ENCODE measurements around the gene PNMA8A.
"Not testable (repeated sequence)": the region's sequence is repeated elsewhere in the genome, so short reads cannot be mapped to it uniquely, and the experiment has no call there.

Gene PNMA8A, protein sequence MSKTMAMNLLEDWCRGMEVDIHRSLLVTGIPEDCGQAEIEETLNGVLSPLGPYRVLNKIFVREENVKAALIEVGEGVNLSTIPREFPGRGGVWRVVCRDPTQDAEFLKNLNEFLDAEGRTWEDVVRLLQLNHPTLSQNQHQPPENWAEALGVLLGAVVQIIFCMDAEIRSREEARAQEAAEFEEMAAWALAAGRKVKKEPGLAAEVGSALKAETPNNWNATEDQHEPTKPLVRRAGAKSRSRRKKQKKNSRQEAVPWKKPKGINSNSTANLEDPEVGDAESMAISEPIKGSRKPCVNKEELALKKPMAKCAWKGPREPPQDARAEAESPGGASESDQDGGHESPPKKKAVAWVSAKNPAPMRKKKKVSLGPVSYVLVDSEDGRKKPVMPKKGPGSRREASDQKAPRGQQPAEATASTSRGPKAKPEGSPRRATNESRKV

DNA sequence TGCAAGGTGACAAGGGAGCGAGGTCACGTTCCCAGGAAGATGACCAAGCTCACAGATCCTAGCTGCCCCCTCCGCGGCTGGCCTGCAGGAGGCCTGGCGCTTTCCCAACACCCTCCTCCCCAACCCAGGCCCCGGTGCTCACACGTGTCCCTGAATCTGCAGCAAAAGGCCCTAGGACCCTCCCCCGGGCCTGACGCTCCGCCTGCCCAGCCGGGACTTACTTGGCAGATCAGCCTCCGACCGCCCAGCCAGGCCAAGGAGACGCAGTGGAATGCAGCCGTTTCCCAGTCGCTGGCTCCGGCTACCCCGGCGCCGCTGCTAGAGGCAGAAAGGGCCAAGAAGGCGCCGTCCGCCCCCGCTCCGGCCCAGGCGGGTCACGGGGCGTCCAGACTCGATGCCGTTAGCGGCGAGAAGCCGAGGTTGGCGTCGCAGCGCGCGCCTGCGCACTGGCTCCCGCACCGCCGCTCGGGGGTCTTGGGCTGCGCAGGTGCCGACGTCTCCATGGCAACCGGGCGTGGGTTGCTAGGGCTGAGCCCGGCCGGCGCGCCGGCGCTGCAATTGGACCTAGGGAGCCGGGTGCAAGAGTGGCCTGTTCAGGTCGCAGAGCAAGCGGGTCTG is at the start of gene PNMA8A:
TSS of gene PNMA8A (minus strand) at position 448 of the 618 bp plus-strand sequence. CDS start 528 bp downstream, outside the sequence.
- H3K9me3 Mint-ChIP-seq: no peaks in the 10 kb centered on the region

DNA sequence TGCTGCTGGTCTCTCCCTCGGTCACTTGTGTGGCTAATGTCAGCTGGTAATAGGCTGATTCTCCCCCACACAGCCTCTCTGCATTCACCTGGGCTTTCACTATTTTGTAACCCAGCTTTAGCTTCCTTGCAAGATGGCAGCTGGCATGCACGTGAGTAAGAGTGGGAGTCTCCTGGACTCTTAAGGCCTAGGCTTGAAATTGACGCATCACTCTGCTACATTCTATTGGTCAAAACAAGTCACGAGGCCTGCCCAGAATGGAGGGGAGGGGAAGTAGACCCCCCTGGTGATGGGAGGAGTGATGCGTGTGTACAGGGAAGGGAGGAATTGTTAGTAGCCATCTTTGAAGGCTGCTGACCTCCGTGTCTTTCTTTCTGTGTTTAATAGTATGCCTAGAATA is 49.3 kb upstream of the PNMA8A start:
- Mint-ChIP-seq H3K4me1 (peaks cover 12% of the 10 kb centered on the region), H3K4me3 (no peak overlapping the region), H3K9me3 (no peaks in the 10 kb centered on the region), H3K36me3 (no peaks in the 10 kb centered on the region), H3K27ac (no peak overlapping the region)
- DNase-seq (ENCODE audit: low spot score in 2 of 2) (no peak), ATAC-seq (no peak)

More for the DNA sequence above, at the start of gene PNMA8A:
- DNase-seq (ENCODE audit: low spot score in 2 of 2): no peak
- Mint-ChIP-seq H3K27ac (no peak within 1 kb of the TSS), H3K36me3 (no peaks in the 10 kb centered on the region), H3K4me3 (no peak within 1 kb of the TSS), H3K4me1 (peaks cover 13% of the 10 kb centered on the region)
- ATAC-seq: no peak

DNA sequence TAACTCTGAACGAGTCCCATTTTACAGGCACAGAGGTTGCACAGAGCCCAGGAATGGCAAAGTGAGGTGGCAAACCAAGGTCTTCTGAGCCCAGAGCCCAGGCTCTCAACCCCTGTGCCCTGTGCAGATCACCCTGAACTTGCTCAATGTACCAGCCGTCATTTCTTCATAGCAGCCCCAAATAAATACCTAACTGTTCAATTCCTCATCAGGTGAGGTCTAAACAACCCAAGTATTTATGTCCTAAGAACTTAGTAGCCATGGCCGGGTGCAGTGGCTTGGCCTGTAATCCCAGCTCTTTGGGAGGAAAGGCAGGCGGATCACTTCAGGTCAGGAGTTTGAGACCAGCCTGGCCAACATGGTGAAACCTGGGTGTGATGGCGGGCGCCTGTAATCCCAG is 46.1 kb upstream of the PNMA8A start:
- H3K27ac Mint-ChIP-seq: no peak overlapping the region
- no peaks in the 10 kb centered on the region for H3K9me3 Mint-ChIP-seq
- no peaks in the 10 kb centered on the region for H3K36me3 Mint-ChIP-seq
- H3K4me3 Mint-ChIP-seq: no peak overlapping the region
- H3K4me1 Mint-ChIP-seq: peaks cover 7% of the 10 kb centered on the region
- DNase-seq (ENCODE audit: low spot score in 2 of 2) (no peak), ATAC-seq (no peak)

DNA sequence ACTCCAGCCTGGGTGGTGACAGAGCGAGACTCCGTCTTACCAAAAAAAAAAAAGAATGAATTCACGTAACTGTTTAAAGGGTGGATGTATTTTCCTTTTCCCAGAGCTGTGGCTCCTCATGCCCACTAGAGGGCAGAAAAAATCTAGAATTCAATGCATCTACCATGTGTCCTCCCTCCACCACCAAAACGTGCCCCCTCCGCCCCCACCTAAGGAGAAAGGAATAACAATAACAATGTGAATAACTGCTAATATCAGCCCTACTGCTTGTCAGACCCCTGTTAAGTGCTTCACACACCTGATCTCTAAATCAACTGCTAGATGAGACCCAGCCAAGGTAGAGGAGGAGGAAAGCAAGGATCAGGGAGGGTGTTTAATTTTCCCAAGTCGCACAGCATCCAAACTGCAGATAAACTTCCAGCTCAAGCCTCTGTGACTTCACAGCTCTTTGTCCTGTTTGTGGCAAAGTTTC is 44.6 kb upstream of the PNMA8A start:
- DNase-seq (ENCODE audit: low spot score in 2 of 2) (no peak), ATAC-seq (peak; percentile 50)
- H3K27ac Mint-ChIP-seq: no peak overlapping the region
- H3K4me1 Mint-ChIP-seq: peaks cover 6% of the 10 kb centered on the region
- H3K36me3 Mint-ChIP-seq: no peaks in the 10 kb centered on the region
- H3K4me3 Mint-ChIP-seq: no peak overlapping the region
- no peaks in the 10 kb centered on the region for H3K9me3 Mint-ChIP-seq

DNA sequence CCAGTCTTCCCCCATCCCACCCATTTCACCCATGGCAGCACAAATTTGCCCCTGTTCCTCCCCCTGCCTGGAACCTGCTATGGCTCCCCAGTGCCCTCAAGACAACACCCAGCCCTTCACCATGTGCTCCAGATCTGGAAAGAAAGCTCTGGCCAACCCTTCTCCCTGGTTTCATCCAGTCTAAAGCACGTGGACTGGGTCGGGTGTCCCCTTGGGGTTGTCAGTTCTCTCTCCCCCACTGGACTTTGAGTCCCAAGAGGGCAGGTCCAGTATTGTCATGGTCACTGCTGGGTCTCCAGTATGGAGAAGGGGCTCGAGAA is 43.9 kb upstream of the PNMA8A start:
- H3K4me1 Mint-ChIP-seq: peaks cover 6% of the 10 kb centered on the region
- ATAC-seq (no peak), DNase-seq (ENCODE audit: low spot score in 2 of 2) (no peak)
- no peak overlapping the region for H3K4me3 Mint-ChIP-seq
- H3K36me3 Mint-ChIP-seq: no peaks in the 10 kb centered on the region
- H3K9me3 Mint-ChIP-seq: no peaks in the 10 kb centered on the region
- H3K27ac Mint-ChIP-seq: no peak overlapping the region

DNA sequence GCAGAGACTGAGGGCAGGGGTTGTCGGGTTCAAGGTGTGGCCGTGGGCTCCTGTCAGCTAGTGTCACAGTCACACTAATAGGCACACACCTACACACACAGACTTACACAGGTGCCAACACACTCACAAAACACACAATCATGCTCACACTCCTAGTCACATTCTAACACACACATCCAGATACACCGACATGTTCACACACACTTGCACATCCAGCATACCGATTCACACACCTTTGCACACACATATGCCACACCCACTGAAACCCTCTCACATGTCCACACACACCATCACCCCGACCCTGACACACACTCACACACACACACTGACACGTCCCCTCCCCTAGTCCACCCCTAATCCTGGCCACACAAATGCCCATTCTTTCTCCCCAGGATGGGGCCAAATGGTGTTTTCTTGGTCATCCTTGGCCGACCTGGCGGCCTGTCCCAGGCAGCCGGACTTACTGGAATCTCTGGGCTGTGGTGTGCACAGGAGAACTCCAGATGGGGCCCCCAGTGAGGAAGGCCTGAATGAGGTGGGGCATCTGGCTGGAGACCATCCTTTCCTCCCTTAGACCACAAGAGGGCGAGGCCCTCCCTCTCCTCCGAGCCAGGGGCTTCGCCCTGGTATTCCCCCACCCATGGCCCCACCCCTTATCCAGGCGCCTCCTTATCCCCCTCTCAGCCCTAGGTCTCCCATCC is 43.4 kb upstream of the PNMA8A start:
- DNase-seq (ENCODE audit: low spot score in 2 of 2): no peak
- H3K4me1 Mint-ChIP-seq: peaks cover 6% of the 10 kb centered on the region
- ATAC-seq: no peak
- H3K36me3 Mint-ChIP-seq: no peaks in the 10 kb centered on the region
- H3K9me3 Mint-ChIP-seq: no peaks in the 10 kb centered on the region
- no peak overlapping the region for H3K4me3 Mint-ChIP-seq
- no peak overlapping the region for H3K27ac Mint-ChIP-seq

DNA sequence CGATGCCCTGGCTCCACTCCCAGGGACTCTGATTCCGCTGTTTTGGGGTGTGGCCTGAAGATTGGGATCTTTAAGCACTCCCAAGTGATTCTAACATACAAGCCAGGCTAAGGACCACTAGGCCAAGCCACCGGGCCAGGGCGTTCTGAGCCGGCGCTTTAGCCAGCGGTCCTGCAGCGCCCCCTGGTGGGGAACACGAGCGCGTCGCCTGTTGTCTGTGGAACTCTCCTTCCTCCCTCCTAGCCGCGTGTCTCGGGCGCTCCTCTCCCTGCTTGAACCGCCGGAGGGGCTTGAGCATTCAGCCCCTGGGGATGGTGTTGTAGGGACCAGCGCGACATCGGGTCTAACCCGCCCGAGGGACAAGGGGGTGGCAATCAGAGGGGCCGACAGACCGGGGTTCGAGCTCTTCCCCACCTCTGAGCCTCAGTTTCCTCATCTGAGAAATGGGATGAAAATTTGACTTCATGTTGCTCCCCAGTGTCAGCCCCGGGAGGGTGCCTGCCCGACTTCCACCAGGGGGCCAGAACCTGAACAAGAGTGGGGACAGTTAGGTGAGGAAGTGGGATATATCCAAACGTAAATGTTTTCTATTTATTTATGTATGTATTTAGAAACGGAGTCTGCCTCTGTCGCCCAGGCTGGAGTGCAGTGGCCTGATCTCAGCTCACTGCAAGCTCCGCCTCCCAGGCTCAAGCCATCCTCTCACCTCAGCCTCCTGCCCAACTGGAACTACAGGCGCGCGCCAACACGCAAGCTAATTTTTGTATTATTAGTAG is 42.3 kb upstream of the PNMA8A start:
- ATAC-seq (peak; percentile 84), DNase-seq (ENCODE audit: low spot score in 2 of 2) (peak; percentile 83 to 89)
- Mint-ChIP-seq H3K27ac (no peak overlapping the region), H3K36me3 (no peaks in the 10 kb centered on the region), H3K4me1 (peaks cover 6% of the 10 kb centered on the region), H3K4me3 (no peak overlapping the region), H3K9me3 (no peaks in the 10 kb centered on the region)

DNA sequence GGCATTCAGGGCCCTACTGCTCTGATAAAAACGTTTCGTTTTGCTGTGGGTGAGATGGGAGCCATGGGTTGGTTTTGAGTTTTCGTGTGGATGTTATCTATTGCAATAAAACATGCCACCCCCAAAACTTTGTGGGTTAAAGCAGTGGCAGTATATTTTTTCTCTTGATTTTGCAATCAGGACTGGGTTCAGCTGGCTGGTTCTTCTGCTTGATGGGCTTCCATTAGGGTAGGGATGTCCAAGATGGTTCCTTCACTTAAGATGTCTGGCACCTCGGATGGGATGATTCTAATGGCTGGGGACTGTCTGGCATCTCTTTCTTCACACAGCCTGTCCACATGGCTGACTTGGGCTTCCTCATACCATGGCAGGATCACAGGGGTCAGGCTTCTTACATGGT is 39.9 kb upstream of the PNMA8A start:
- no peak overlapping the region for H3K4me3 Mint-ChIP-seq
- no peaks in the 10 kb centered on the region for H3K9me3 Mint-ChIP-seq
- ATAC-seq (no peak), DNase-seq (ENCODE audit: low spot score in 2 of 2) (no peak)
- H3K36me3 Mint-ChIP-seq: no peaks in the 10 kb centered on the region
- no peak overlapping the region for H3K27ac Mint-ChIP-seq
- peaks cover 6% of the 10 kb centered on the region for H3K4me1 Mint-ChIP-seq

DNA sequence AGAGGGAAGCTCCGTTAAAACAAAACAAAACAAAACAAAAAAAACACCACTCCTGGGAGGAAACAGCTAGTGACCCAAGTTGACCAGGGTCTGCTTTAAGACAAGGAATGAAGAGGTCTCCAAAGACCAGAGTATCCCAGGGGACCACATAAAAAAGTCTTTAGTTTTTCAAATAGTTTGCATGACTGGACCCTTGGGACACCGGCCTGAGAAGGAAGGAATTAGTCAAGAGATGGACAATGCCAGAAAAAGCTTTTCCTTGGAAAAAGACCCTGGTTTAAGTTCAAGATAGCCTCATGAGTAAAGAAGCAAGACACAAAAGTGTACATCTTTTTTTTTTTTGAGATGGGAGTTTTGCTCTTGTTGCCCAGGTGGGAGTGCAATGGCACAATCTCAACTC is 36.8 kb upstream of the PNMA8A start:
- Mint-ChIP-seq H3K36me3 (no peaks in the 10 kb centered on the region), H3K4me1 (no peaks in the 10 kb centered on the region), H3K9me3 (no peaks in the 10 kb centered on the region), H3K27ac (no peak overlapping the region), H3K4me3 (no peak overlapping the region)
- no peak for DNase-seq (ENCODE audit: low spot score in 2 of 2)
- ATAC-seq: no peak

DNA sequence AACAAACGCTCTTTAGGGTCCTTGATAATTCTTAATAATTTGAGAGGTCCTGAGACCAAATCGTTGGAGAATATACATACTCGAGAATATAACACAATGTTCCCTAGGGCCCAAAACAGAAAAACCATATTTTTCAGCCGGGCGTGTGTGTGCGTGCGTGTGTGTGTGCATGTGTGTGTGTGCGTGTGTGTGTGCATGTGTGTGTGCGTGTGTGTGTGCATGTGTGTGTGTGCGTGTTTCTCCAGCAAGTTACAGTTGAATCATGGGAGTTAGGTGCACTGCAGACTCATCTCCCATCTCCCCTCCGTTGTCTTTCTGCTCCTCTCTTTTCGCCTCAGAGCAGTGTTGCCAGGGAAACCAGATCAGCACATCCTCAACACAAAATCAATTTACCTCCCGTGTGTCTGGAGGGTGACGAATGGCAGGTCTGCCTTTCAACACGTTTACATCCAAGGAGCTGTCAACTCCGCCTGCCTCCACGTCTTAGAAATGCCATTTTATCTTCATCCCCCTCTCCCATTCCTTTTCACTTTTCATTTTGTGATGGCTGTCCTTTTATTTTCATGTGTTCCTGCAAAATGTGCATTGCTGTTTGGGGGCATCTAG is 32.6 kb upstream of the PNMA8A start:
- Mint-ChIP-seq H3K27ac (no peak overlapping the region), H3K36me3 (no peaks in the 10 kb centered on the region), H3K4me1 (no peaks in the 10 kb centered on the region), H3K4me3 (no peak overlapping the region), H3K9me3 (no peaks in the 10 kb centered on the region)
- DNase-seq (ENCODE audit: low spot score in 2 of 2): no peak
- no peak for ATAC-seq

DNA sequence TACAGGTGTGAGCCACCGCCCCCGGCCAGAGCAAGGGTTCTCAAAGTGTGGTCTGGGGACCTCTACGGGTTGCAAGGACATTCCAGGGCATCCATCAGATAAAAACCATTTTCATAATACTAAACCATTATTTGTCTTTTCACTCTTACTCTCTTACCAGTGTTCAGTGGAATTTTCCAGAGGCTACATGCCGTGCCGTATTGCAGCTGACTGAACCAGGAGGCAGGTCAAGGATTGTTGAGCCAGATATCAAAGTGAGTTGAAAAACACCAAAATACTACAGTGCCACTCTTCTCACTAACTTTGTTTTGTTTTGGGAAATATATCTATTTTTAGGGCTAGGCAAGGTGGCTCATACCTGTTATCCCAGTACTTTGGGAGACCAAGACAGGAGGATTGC is 31.5 kb upstream of the PNMA8A start:
- Mint-ChIP-seq H3K4me3 (no peak overlapping the region), H3K27ac (no peak overlapping the region), H3K9me3 (no peaks in the 10 kb centered on the region), H3K36me3 (no peaks in the 10 kb centered on the region), H3K4me1 (no peaks in the 10 kb centered on the region)
- DNase-seq (ENCODE audit: low spot score in 2 of 2): no peak
- no peak for ATAC-seq

DNA sequence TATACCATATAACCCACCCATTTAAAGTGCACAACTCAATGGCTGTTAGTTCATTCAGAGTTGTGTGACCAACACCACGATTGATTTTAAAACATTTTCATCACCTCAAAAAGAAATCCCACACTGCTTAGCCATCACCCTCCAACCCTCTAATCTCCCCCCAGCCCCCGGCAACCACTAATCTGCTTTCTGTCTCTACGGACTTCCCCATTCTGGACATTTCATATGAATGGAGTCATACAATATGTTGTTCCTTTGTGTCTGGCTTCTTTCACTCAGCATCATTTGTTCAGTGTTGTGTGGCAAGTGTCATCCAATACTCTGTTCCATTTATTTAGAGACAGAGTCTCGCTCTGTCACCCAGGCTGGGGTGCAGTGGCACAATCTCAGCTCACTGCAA is 28.3 kb upstream of the PNMA8A start:
- Mint-ChIP-seq H3K27ac (no peak overlapping the region), H3K36me3 (peaks cover 1% of the 10 kb centered on the region), H3K4me3 (no peak overlapping the region), H3K4me1 (peaks cover 1% of the 10 kb centered on the region), H3K9me3 (no peaks in the 10 kb centered on the region)
- DNase-seq (ENCODE audit: low spot score in 2 of 2) (no peak), ATAC-seq (no peak)

DNA sequence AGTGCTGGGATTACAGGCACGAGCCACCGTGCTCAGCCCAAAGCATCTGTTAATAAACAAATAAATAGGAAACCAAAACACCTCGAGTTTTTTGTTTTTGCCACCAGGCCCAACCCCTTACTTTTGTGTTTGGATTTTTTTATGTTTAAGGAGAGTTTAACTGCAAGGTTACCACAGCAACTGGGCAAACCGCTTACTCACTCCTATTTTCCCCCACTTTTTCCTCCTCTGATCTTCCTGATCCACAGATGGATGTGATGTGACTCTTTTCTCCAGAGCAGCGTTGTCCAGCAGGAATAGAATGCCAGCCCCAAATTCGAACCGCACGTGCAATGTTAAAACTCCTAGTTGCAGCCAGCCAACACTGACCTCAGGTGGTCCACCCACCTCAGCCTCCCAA is 26.4 kb upstream of the PNMA8A start:
- DNase-seq (ENCODE audit: low spot score in 2 of 2): no peak
- no peak overlapping the region for H3K27ac Mint-ChIP-seq
- H3K4me3 Mint-ChIP-seq: no peak overlapping the region
- H3K36me3 Mint-ChIP-seq: peaks cover 5% of the 10 kb centered on the region
- ATAC-seq: no peak
- H3K9me3 Mint-ChIP-seq: no peaks in the 10 kb centered on the region
- H3K4me1 Mint-ChIP-seq: peaks cover 11% of the 10 kb centered on the region

DNA sequence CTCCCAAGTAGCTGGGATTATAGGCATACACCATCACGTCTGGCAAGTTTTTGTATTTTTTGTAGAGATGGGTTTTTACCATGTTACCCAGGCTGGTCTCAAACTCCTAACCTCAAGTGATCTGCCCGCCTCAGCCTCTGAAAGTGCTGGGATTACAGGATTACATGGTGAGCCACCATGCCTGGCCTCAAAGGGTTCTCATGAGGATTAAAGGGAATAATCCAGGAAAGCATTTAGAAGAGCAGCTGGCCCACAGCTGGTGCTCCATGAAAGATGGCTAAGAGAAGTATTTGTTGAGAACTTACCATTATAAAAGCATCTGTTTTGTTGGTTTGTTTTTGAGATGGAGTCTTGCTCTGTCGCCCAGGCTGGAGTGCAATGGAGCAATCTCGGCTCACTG is 25.5 kb upstream of the PNMA8A start:
- not testable (repeated sequence) for H3K9me3 Mint-ChIP-seq; H3K36me3 Mint-ChIP-seq; ATAC-seq; H3K4me3 Mint-ChIP-seq; DNase-seq (ENCODE audit: low spot score in 2 of 2); H3K27ac Mint-ChIP-seq
- peaks cover 11% of the 10 kb centered on the region for H3K4me1 Mint-ChIP-seq

DNA sequence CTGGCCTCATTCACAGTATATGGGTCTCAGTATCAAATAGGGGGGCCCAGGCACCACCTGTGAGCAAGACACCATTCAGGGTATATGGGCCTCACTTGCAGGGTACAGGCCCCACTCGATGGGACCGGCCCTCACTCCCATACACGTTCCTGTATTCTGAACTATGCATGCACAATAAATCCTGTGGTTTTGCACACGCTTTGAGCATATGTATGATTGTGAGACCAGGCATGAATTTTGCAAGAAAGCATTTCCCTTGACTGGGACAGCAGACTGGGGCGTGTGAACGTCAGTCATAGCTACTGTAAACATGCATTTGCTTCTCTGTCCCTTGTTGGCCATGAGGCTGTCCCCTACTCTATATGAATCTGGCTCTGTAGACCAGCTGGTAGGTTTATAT is 24.9 kb upstream of the PNMA8A start:
- Mint-ChIP-seq H3K4me3 (no peak overlapping the region), H3K9me3 (no peaks in the 10 kb centered on the region), H3K4me1 (peaks cover 11% of the 10 kb centered on the region), H3K27ac (no peak overlapping the region), H3K36me3 (peaks cover 5% of the 10 kb centered on the region)
- DNase-seq (ENCODE audit: low spot score in 2 of 2): no peak
- no peak for ATAC-seq
